ENCODE measurements around the gene SOBP. TPM values are rescaled to one million over a fixed set of nuclear protein-coding genes. Genes with fewer than 3 reads are reported as not detected.

SOBP gene
- total RNA-seq, 1 experiment from 2014 or later, result 10.1 TPM

- ATAC-seq (peak; percentile 31), DNase-seq (ENCODE audit: low spot score) (no peak)
- CTCF ChIA-PET, result interaction anchor here (0.9 to 1.2 kb wide), 4 partner anchors 9 to 352 kb away, joined by 3 to 4 read pairs (median 4); no protein-coding TSS in a partner anchor
- peaks cover 47% of the 10 kb centered on the region for H3K4me1 Mint-ChIP-seq
- H3K27me3 Mint-ChIP-seq (ENCODE audit: low read depth), result peaks cover 5% of the 10 kb centered on the region
- H3K4me3 Mint-ChIP-seq, result no peak overlapping the region
- no peaks in the 10 kb centered on the region for H3K9me3 Mint-ChIP-seq
- H3K36me3 Mint-ChIP-seq, result no peaks in the 10 kb centered on the region
- H3K27ac Mint-ChIP-seq, result no peak overlapping the region; the same call in 1 of the 2 replicates
- no peak for TF ChIP-seq SP1 (CRISPR knock-in tag; conservative IDR thresholded peaks at IDR 0.05)
- no peak for TF ChIP-seq ZNF232 (CRISPR knock-in tag; IDR thresholded peaks at IDR 0.05)
- no peak for TF ChIP-seq ZNF532 (CRISPR knock-in tag; IDR thresholded peaks at IDR 0.05; ENCODE audit: borderline replicate concordance)
- TF ChIP-seq KAT7 (CRISPR knock-in tag; IDR thresholded peaks at IDR 0.05; ENCODE audit: borderline replicate concordance), result no peak
- no peak for TF ChIP-seq AFF4 (CRISPR knock-in tag; IDR thresholded peaks at IDR 0.05; ENCODE audit: borderline replicate concordance)
- TF ChIP-seq ETV6 (CRISPR knock-in tag; IDR thresholded peaks at IDR 0.05), result peak; percentile 62; the same call in 1 of the 2 replicates
- TF ChIP-seq ZNF281 (CRISPR knock-in tag; IDR thresholded peaks at IDR 0.05), result 0 out of 2 replicates have a peak, but pooled peaks have one; percentile 27
- TF ChIP-seq NR1H2 (CRISPR knock-in tag; IDR thresholded peaks at IDR 0.05), result no peak
- POLR2A ChIA-PET, result no interaction called here
Observed at GRCh38 chr6:107670792-107671199, 180.9 kb downstream of the SOBP start.

DNA sequence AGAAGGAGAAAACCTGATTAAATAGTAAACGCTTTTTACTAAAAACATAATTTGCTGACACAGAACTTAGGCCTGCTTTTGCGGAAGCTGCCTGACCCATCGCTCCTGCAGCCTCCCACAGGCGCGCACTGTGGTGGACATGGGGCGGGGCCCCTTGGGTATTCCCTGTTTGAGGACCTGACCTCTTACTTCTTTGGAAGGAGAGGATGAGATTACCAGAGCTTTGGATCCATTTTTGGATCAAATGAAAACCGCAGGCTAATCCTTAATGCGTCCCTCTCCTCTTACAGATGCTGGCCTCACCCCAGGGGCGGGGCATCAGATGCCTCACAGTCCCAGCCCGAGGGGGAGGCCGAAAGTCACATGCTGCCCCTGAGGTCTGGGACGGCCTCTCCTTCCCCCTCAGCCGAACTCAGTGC, 183.2 kb downstream of the SOBP start:
- no peaks in the 10 kb centered on the region for H3K9me3 Mint-ChIP-seq
- no peak overlapping the region for H3K27ac Mint-ChIP-seq
- DNase-seq (ENCODE audit: low spot score), result no peak
- peak; percentile 19; the same call in 1 of the 2 replicates for ATAC-seq
- no peaks in the 10 kb centered on the region for H3K36me3 Mint-ChIP-seq
- no peak overlapping the region for H3K4me3 Mint-ChIP-seq
- H3K4me1 Mint-ChIP-seq, result peaks cover 31% of the 10 kb centered on the region
- ChIA-PET POLR2A (interaction anchor here (0.8 kb wide), 1 partner anchor 559 kb away, joined by 3 read pairs; no protein-coding TSS in a partner anchor), CTCF (no interaction called here)
- TF ChIP-seq NFYB (CRISPR knock-in tag; conservative IDR thresholded peaks at IDR 0.05; ENCODE audit: low read depth) (no peak), USF1 (CRISPR knock-in tag; IDR thresholded peaks at IDR 0.05) (peak; percentile 43; the same call in 1 of the 2 replicates), MAX (CRISPR knock-in tag; IDR thresholded peaks at IDR 0.05) (0 out of 2 replicates have a peak, but pooled peaks have one; percentile 31), CTCF (IDR thresholded peaks at IDR 0.05) (no peak), MXD4 (CRISPR knock-in tag; IDR thresholded peaks at IDR 0.05; ENCODE audit: borderline replicate concordance) (no peak)
- TF ChIP-seq, protein P1, sequence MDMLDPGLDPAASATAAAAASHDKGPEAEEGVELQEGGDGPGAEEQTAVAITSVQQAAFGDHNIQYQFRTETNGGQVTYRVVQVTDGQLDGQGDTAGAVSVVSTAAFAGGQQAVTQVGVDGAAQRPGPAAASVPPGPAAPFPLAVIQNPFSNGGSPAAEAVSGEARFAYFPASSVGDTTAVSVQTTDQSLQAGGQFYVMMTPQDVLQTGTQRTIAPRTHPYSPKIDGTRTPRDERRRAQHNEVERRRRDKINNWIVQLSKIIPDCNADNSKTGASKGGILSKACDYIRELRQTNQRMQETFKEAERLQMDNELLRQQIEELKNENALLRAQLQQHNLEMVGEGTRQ (CRISPR knock-in tag; IDR thresholded peaks at IDR 0.05), result peak; percentile 62; the same call in 1 of the 2 replicates
- H3K27me3 Mint-ChIP-seq (ENCODE audit: low read depth), result peaks cover 13% of the 10 kb centered on the region

Measured in WTC11 (cell line).